C4-2B (cell line): ENCODE results near the gene CCNB3.

ENCODE experiments used
- ZFX ChIP-seq: fragments of 450-650 bp; IDR thresholded peaks from 2 replicates; pipeline ENCODE4 v1.6.1; 2017
- TF ChIP-seq, protein P1 (sequence below): fragments of 450-650 bp; conservative IDR thresholded peaks from 2 replicates; pipeline ENCODE4 v1.5.1; 2017; ENCODE audit warnings: mild to moderate bottlenecking

DNA sequence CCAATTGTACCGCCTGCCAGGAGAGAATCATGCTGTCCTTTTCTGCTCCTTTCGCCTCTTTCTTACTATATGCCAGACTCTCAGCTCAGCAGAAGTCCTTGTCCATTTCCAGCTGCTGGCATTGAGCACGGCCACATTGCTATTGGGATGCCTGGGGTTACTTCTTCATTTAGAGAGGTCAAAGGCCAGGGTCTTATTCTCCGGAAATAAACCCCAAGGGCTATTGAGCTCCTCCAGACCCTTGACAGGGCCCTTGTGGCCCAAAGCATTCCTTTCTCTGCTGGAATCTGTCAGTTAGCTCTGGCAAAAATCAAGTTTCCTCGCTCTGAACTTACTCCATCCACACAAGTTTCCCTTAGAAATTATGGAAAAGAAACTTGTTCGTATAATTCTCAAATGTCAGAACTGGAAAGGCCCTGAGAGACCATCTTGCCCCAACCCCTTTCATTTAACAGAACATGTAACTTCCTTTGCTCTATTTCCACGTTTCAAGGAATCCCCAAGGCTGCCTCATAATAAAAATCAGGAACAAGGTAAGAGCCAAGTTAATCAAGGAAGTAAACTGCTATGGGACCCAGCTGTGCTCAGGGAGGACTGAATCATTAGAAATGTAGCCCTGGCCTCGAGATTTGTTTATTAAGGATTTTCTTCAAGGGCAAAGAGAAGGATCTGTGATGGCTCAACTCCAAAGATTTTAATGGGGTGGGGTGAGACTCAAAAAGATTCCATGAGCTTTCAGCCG is 15.5 kb upstream of the CCNB3 start:
- TF ChIP-seq, protein P1, sequence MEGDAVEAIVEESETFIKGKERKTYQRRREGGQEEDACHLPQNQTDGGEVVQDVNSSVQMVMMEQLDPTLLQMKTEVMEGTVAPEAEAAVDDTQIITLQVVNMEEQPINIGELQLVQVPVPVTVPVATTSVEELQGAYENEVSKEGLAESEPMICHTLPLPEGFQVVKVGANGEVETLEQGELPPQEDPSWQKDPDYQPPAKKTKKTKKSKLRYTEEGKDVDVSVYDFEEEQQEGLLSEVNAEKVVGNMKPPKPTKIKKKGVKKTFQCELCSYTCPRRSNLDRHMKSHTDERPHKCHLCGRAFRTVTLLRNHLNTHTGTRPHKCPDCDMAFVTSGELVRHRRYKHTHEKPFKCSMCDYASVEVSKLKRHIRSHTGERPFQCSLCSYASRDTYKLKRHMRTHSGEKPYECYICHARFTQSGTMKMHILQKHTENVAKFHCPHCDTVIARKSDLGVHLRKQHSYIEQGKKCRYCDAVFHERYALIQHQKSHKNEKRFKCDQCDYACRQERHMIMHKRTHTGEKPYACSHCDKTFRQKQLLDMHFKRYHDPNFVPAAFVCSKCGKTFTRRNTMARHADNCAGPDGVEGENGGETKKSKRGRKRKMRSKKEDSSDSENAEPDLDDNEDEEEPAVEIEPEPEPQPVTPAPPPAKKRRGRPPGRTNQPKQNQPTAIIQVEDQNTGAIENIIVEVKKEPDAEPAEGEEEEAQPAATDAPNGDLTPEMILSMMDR, result no peak
- no peak for TF ChIP-seq ZFX
